K562 (cell line): ENCODE data around the gene CACNA2D3. TPM values are rescaled to one million over a fixed set of nuclear protein-coding genes. Genes with fewer than 3 reads are reported as not detected.

Experiments used
- ATAC-seq: fragments of 200-7000 bp; cut with Tn5 transposase; 3 replicates; pipeline ENCODE4 v1.9.1; 2020; ENCODE audit warnings: moderate library complexity
- BruUV-seq: library from RNA; stranded (reverse); fragments of 400-500 nt; replicated peaks from 2 replicates; lab custom pipeline; 2021; lab: Mats Ljungman, UMichigan
- CTCF ChIA-PET: fragments of 300-600 bp; formaldehyde crosslinking; extraction: SDS; loops from one replicate; lab custom pipeline; 2021; ENCODE audit warnings: low intra/inter-chr PET ratio; lab: Yijun Ruan, JAX
- POLR2A ChIA-PET: fragments of 300-600, 350-650 bp; sonication (Branson Sonifier 250); formaldehyde crosslinking; extraction: SDS; loops from one replicate; lab custom pipeline; 2021; ENCODE audit warnings: antibody characterized with exemption, inconsistent platforms; lab: Yijun Ruan, JAX
- DNase-seq, 4 experiments: peaks; one replicate each; pipeline versions ENCODE4 v3.0.0 to v3.0.0-alpha.2; 2011 to 2018; ENCODE audit warnings: low spot score in 3 of 4, mixed read lengths in 3 of 4; ENCODE audit errors: extremely low read depth in 1 of 4
- FAIRE-seq: peaks from 2 replicates; lab custom pipeline; 2011; peaks lifted over from hg19 to GRCh38; lab: Jason Lieb, UNC
- H2AFZ ChIP-seq: 2 replicates; pipeline ENCODE4 v1.6.0; 2011; ENCODE audit warnings: low read depth, low read length, control low read depth, inconsistent platforms
- H3K27ac ChIP-seq: fragments of 200-600 bp; 3 replicates; pipeline ENCODE4 v1.8.0; 2011; ENCODE audit warnings: low read depth, mild to moderate bottlenecking, control low read depth, inconsistent platforms, low read length, moderate library complexity, mixed read lengths; ENCODE audit errors: extremely low read depth
- H3K27me3 ChIP-seq, 2 experiments: fragments of 300-600 bp in 1 of 2; 2 replicates in 1 of 2; 3 replicates in 1 of 2; pipeline versions ENCODE4 v1.6.0 to v1.8.0; 2011; ENCODE audit warnings: inconsistent platforms in 2 of 2, low read length in 2 of 2, mild to moderate bottlenecking in 1 of 2, mixed read lengths in 1 of 2, moderate library complexity in 1 of 2; ENCODE audit not compliant: control insufficient read depth in 2 of 2, insufficient read depth in 2 of 2
- H3K36me3 ChIP-seq: fragments of 300-600 bp; 3 replicates; pipeline ENCODE4 v1.8.0; 2011; ENCODE audit warnings: mild to moderate bottlenecking, low read length, inconsistent platforms; ENCODE audit not compliant: control insufficient read depth, insufficient read depth
- H3K4me1 ChIP-seq, 2 experiments: fragments of 200-600 bp in 1 of 2; replicated peaks in 1 of 2; 2 replicates in 1 of 2; 3 replicates in 1 of 2; pipeline versions ENCODE4 v1.5.1 to v1.8.0; 2011; ENCODE audit warnings: inconsistent platforms in 2 of 2, low read length in 2 of 2, mild to moderate bottlenecking in 1 of 2, mixed read lengths in 1 of 2, moderate library complexity in 1 of 2; ENCODE audit not compliant: control insufficient read depth in 2 of 2, insufficient read depth in 2 of 2
- H3K4me2 ChIP-seq: 2 replicates; pipeline ENCODE4 v1.6.1; 2011; ENCODE audit warnings: low read length, control low read depth, inconsistent platforms, mixed read lengths; ENCODE audit not compliant: insufficient read depth
- H3K4me3 ChIP-seq: fragments of 200-600 bp; sonication (generic), shearing (Covaris generic); 2 replicates; pipeline ENCODE4 v1.5.1; 2016; ENCODE audit warnings: control low read depth, inconsistent platforms
- H3K79me2 ChIP-seq: fragments of 200-600 bp; 3 replicates; pipeline ENCODE4 v1.8.0; 2011; ENCODE audit warnings: low read length, inconsistent platforms; ENCODE audit not compliant: control insufficient read depth, insufficient read depth
- H3K9ac ChIP-seq, 2 experiments: 2 replicates each; pipeline versions ENCODE4 v1.6.0 to v1.6.1; 2011; ENCODE audit warnings: low read depth in 2 of 2, low read length in 2 of 2, control low read depth in 1 of 2, inconsistent platforms in 1 of 2, mild to moderate bottlenecking in 1 of 2, mixed read lengths in 1 of 2; ENCODE audit not compliant: insufficient read depth in 1 of 2
- H3K9me1 ChIP-seq: one replicate; pipeline ENCODE4 v1.6.0; 2011; ENCODE audit warnings: inconsistent platforms, mild to moderate bottlenecking, low read length, moderate library complexity; ENCODE audit not compliant: control insufficient read depth, insufficient read depth
- H3K9me3 ChIP-seq: replicated peaks from 2 replicates; pipeline ENCODE4 v1.5.1; 2011; ENCODE audit warnings: low read depth, low read length, inconsistent platforms; ENCODE audit not compliant: control insufficient read depth, insufficient read depth
- H4K20me1 ChIP-seq: replicated peaks from 2 replicates; pipeline ENCODE4 v1.6.1; 2011; ENCODE audit warnings: low read length, inconsistent platforms, mixed read lengths; ENCODE audit not compliant: control insufficient read depth, insufficient read depth
- BCL6 ChIP-seq: fragments of 250-450 bp; sonication (Bioruptor Pico); IDR thresholded peaks from 2 replicates; pipeline ENCODE4 v1.4.0; 2020
- C11orf30 ChIP-seq: fragments of 450-650 bp; IDR thresholded peaks from 2 replicates; pipeline ENCODE4 v1.6.1; 2016; ENCODE audit warnings: low read depth, mild to moderate bottlenecking
- MAFG ChIP-seq: fragments of 450-650 bp; conservative IDR thresholded peaks from 2 replicates; pipeline ENCODE4 v1.6.1; 2016; ENCODE audit warnings: missing genetic modification characterization, missing compliant biosample characterization
- MAFK ChIP-seq: IDR thresholded peaks from 2 replicates; pipeline ENCODE4 v1.6.1; 2011; ENCODE audit warnings: low read length, improper control_type of control experiment
- NELFE ChIP-seq: IDR thresholded peaks from 2 replicates; pipeline ENCODE4 v1.6.1; 2011; ENCODE audit warnings: mild to moderate bottlenecking; ENCODE audit not compliant: insufficient read depth, insufficient read length
- NFE2 ChIP-seq: IDR thresholded peaks from 2 replicates; pipeline ENCODE4 v1.6.1; 2014; ENCODE audit warnings: antibody characterized with exemption, low read depth
- NFE2L1 ChIP-seq: fragments of 450-650 bp; IDR thresholded peaks from 2 replicates; pipeline ENCODE4 v1.6.1; 2016; ENCODE audit warnings: missing genetic modification characterization, low read depth, mild to moderate bottlenecking, missing compliant biosample characterization, moderate library complexity, borderline replicate concordance
- SPI1 ChIP-seq: IDR thresholded peaks from 2 replicates; pipeline ENCODE4 v1.6.1; 2011; ENCODE audit warnings: low read depth, low read length, control low read depth, borderline replicate concordance
- TAL1 ChIP-seq: fragments of 450-650 bp; IDR thresholded peaks from 2 replicates; pipeline ENCODE4 v1.6.1; 2016; ENCODE audit warnings: mild to moderate bottlenecking
- WGBS: fragments of 100-300 bp; shearing (Covaris generic); methylation state at CpG from one replicate; pipeline ENCODE4 v1.1.6; 2016; ENCODE audit warnings: low coverage, mixed read lengths; ENCODE audit not compliant: insufficient coverage; ENCODE audit errors: missing lambda C conversion rate; 5-methylcytosine and 5-hydroxymethylcytosine counted together
- in situ Hi-C: fragments of 300-500 bp; cut with MboI; formaldehyde crosslinking; loops from 4 replicates; pipeline ENCODE4 v1.15.0; 2018; ENCODE audit warnings: inconsistent platforms, mixed read lengths
- intact Hi-C: fragments of 100-400 bp; cut with micrococcal nuclease; formaldehyde crosslinking; loops from 2 replicates; pipeline ENCODE4 v1.14.2; 2022
- polyA plus RNA-seq, 8 experiments: library from polyadenylated mRNA; depleted of rRNA in 4 of 8; stranded (reverse) in 5 of 8; unstranded in 3 of 8; fragments of >200 nt; fragmentation: Nextera tagmentation in 2 of 8; fragmentation: Illumina TruSeq in 1 of 8; extraction: Ambion mirVana in 2 of 8; extraction: Trizol in 1 of 8; gene quantifications; 2 replicates each; pipeline versions ENCODE4 v1.2.1 to v1.2.3, GENCODE V29; 2011 to 2014; ENCODE audit warnings: inconsistent platforms in 1 of 8, missing spikeins in 1 of 8
- total RNA-seq, 7 experiments: library from RNA; depleted of rRNA in 6 of 7; stranded (reverse); fragments of >200 nt in 6 of 7; fragmentation: Illumina TruSeq in 2 of 7; extraction: Trizol in 2 of 7; gene quantifications; 2 replicates each; pipeline versions ENCODE4 v1.2.1 to v1.2.3, GENCODE V29; 2011 to 2021; ENCODE audit warnings: low replicate concordance in 1 of 7

CACNA2D3 gene
- total and polyA plus RNA-seq, 9 of the 15 experiments (the other 6 are each of a cell fraction or from before 2014, with no cell fraction given), result 0.01 TPM; not detected in 8

- Histone ChIP-seq H3K9ac (no peak overlapping the region), H3K27me3 (no peaks in the 10 kb centered on the region), H3K4me2 (no peak overlapping the region), H3K4me1 (no peaks in the 10 kb centered on the region), H3K79me2 (no peaks in the 10 kb centered on the region), H3K9me1 (no peaks in the 10 kb centered on the region), H3K9me3 (no peaks in the 10 kb centered on the region), H2AFZ (no peak overlapping the region), H4K20me1 (no peaks in the 10 kb centered on the region), H3K27ac (no peak overlapping the region), H3K36me3 (no peaks in the 10 kb centered on the region), H3K4me3 (no peak overlapping the region)
- TF ChIP-seq SPI1 (peak; percentile 85), TAL1 (no peak)
- ChIA-PET CTCF (no interaction called here), POLR2A (no interaction called here)
- DNase-seq, result no peak
- ATAC-seq, result no peak
- WGBS, result 11% methylated on average over 6 of the region's 6 CpGs
- no peak for FAIRE-seq
- in situ Hi-C loops, result no loop called here
- no TSS peak for BruUV-seq
- intact Hi-C loops, result no loop called here
Observed at GRCh38 chr3:54356261-54357045, 234.1 kb downstream of the CACNA2D3 start.

DNA sequence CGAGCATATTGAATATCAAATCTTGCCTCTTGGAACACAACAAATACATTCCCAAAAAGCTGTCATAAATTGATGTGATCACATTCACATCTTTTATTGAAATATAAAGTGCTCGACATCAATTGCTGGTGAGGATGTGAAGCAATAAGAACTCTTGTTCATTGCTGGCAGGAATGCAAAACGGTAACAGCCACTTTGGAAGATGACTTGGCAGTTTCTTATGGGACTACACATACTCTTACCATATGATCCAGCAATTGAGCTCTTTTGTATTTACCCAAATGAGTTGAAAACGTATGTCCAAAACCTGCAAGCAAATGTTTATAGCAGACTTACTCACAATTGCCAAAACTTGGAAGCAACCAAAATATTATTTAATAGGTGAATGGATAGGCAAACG lies 234.9 kb downstream of the CACNA2D3 start:
- no peak for DNase-seq
- TF ChIP-seq MAFK, result peak; percentile 13; the same call in 1 of the 2 replicates
- TF ChIP-seq NFE2, result peak; percentile 60
- no peak for TF ChIP-seq NELFE
- peak; percentile 42; the same call in 1 of the 2 replicates for TF ChIP-seq NFE2L1 (tag)
- peak; percentile 73 for TF ChIP-seq MAFG (tag)
- peak; percentile 29; the same call in 1 of the 2 replicates for TF ChIP-seq C11orf30
- no peak for TF ChIP-seq BCL6 (CRISPR knock-in tag)
- H3K9me1 ChIP-seq, result no peaks in the 10 kb centered on the region
- no peak for FAIRE-seq
- H3K4me3 ChIP-seq, result no peak overlapping the region
- BruUV-seq, result no TSS peak
- H3K79me2 ChIP-seq, result no peaks in the 10 kb centered on the region
- no peak overlapping the region for H3K27ac ChIP-seq
- H3K9me3 ChIP-seq, result no peaks in the 10 kb centered on the region
- WGBS, result 2% methylated on average over 5 of the region's 5 CpGs
- no peak for ATAC-seq
- ChIA-PET POLR2A (interaction anchor here (0.7 kb wide), 1 partner anchor 85 kb away, joined by 3 read pairs; no protein-coding TSS in a partner anchor), CTCF (no interaction called here)
- H4K20me1 ChIP-seq, result no peaks in the 10 kb centered on the region
- 0 out of 5 replicates have a peak, but pooled peaks cover 0 to 4% of the 10 kb centered on the region in 2 experiments for H3K27me3 ChIP-seq
- H3K36me3 ChIP-seq, result no peaks in the 10 kb centered on the region
- intact Hi-C loops, result no loop called here
- no peak overlapping the region for H3K9ac ChIP-seq
- no peaks in the 10 kb centered on the region for H3K4me1 ChIP-seq
- H2AFZ ChIP-seq, result no peak overlapping the region
- in situ Hi-C loops, result no loop called here
- H3K4me2 ChIP-seq, result no peak overlapping the region
